Small intestine (tissue), 7 donors: ENCODE measurements around the gene ENAM. TPM values are rescaled to one million over a fixed set of nuclear protein-coding genes. Genes with fewer than 3 reads are reported as not detected.

Source experiments
- DNase-seq, 2 donors: peaks; one replicate each; pipeline versions ENCODE4 v3.0.0 to v3.0.0-alpha.2; 2013
- FAIRE-seq: peaks from 2 replicates; lab custom pipeline; 2012; peaks lifted over from hg19 to GRCh38; lab: Jason Lieb, UNC
- H3K27ac ChIP-seq, 3 donors: one replicate each; pipeline ENCODE4 v1.5.1; 2013; ENCODE audit warnings: low read length in 2 of 3, mild to moderate bottlenecking in 2 of 3, control low read depth in 1 of 3, inconsistent platforms in 1 of 3, low read depth in 1 of 3, moderate library complexity in 1 of 3
- H3K27me3 ChIP-seq, 3 donors: one replicate each; pipeline ENCODE4 v1.6.1; 2013; ENCODE audit warnings: low read length in 3 of 3, inconsistent platforms in 1 of 3; ENCODE audit not compliant: control insufficient read depth in 3 of 3, insufficient read depth in 3 of 3
- H3K36me3 ChIP-seq, 3 donors: one replicate each; pipeline ENCODE4 v1.6.1; 2013; ENCODE audit warnings: low read length in 3 of 3, inconsistent platforms in 1 of 3, low read depth in 1 of 3, mild to moderate bottlenecking in 1 of 3, moderate library complexity in 1 of 3; ENCODE audit not compliant: control insufficient read depth in 3 of 3, insufficient read depth in 2 of 3
- H3K4me1 ChIP-seq, 3 donors: one replicate each; pipeline ENCODE4 v1.6.1; 2013; ENCODE audit warnings: low read length in 2 of 3, inconsistent platforms in 1 of 3, low read depth in 1 of 3, mild to moderate bottlenecking in 1 of 3, moderate library complexity in 1 of 3; ENCODE audit not compliant: control insufficient read depth in 3 of 3, insufficient read depth in 2 of 3
- H3K4me3 ChIP-seq, 3 donors: one replicate each; pipeline ENCODE4 v1.5.1; 2013; ENCODE audit warnings: low read length in 3 of 3, control low read depth in 1 of 3, inconsistent platforms in 1 of 3, low read depth in 1 of 3, mild to moderate bottlenecking in 1 of 3, moderate library complexity in 1 of 3
- H3K9me3 ChIP-seq, 2 donors: one replicate each; pipeline ENCODE4 v1.6.1; 2013; ENCODE audit warnings: low read depth in 1 of 2, low read length in 1 of 2; ENCODE audit not compliant: control insufficient read depth in 2 of 2, insufficient read depth in 1 of 2
- WGBS, 3 donors: extraction: QIAGEN DNeasy Blood & Tissue Kit; methylation state at CpG; one replicate each; pipeline ENCODE4 v1.1.7; 2013; 5-methylcytosine and 5-hydroxymethylcytosine counted together
- polyA plus RNA-seq, 4 donors: library from polyadenylated mRNA; stranded (reverse) in 3 of 4; unstranded in 1 of 4; fragments of 200-250 nt in 3 of 4; fragments of 120-200 nt in 1 of 4; gene quantifications; one replicate each; pipeline versions ENCODE4 v1.2.1 to v1.2.3, GENCODE V29; 2013
- donor health status: healthy with polysubstance abuse.
- donor health status: control.
- donor health status: control.
- donor health status: Bipolar disorder and iron deficiency.
- donor health status: healthy.

ENAM gene
- polyA plus RNA-seq, 4 donors, result under 0.01 to 4.5 (median 0.04) TPM; not detected in 1

GRCh38 chr4:70600305-70600704 is 28.2 kb upstream of the ENAM start:
- DNase-seq (no peak), FAIRE-seq (no peak)
- H3K4me1 ChIP-seq, result no peaks in the 10 kb centered on the region
- no peaks in the 10 kb centered on the region for H3K9me3 ChIP-seq
- H3K27ac ChIP-seq, result no peak overlapping the region
- no peak overlapping the region for H3K4me3 ChIP-seq
- no peaks in the 10 kb centered on the region for H3K27me3 ChIP-seq
- H3K36me3 ChIP-seq, result no peaks in the 10 kb centered on the region
- 60 to 68% (median 63%) methylated on average over 3 of the region's 3 CpGs for WGBS, 3 donors

DNA sequence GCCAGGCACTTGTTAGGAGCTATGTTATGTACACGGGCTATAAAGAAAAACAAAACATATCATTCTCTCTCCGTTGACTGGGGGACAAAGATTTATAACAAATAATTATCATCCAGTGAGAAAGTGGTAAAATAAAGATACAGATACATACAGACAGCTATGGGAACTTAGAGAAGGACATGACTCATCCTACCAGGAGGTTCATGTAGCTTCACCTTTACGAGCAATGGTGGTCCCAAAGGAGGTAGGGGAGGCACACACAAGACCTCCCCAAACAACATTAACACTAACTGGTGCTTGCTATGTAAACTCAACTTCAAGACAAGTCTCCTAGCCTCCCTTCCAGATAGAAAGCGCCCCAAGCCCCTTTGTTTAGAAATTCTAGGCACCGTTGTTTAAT is 27.6 kb upstream of the ENAM start:
- WGBS, 3 donors, result 62 to 86% (median 77%) methylated on average over 5 of the region's 5 CpGs
- H3K4me1 ChIP-seq, result no peaks in the 10 kb centered on the region
- no peak overlapping the region for H3K4me3 ChIP-seq
- DNase-seq, result no peak
- no peaks in the 10 kb centered on the region for H3K27me3 ChIP-seq
- no peaks in the 10 kb centered on the region for H3K9me3 ChIP-seq
- H3K36me3 ChIP-seq, result no peaks in the 10 kb centered on the region
- FAIRE-seq, result no peak
- H3K27ac ChIP-seq, result no peak overlapping the region

- Histone ChIP-seq H3K36me3 (no peaks in the 10 kb centered on the region), H3K27ac (no peak overlapping the region), H3K4me1 (no peaks in the 10 kb centered on the region), H3K27me3 (no peaks in the 10 kb centered on the region), H3K4me3 (no peak overlapping the region), H3K9me3 (no peaks in the 10 kb centered on the region)
- no peak for FAIRE-seq
- DNase-seq, result peak; percentile 69 to 73
- WGBS, 3 donors, result 33 to 37% (median 37%) methylated on average over 5 of the region's 5 CpGs
These were observed 27.0 kb upstream of the ENAM start for GRCh38 chr4:70601422-70602039.

- peaks cover 0 to 2% (median 0%) of the 10 kb centered on the region in 3 donors for H3K27me3 ChIP-seq
- no peaks in the 10 kb centered on the region for H3K9me3 ChIP-seq
- H3K4me3 ChIP-seq, result no peak overlapping the region
- no peak overlapping the region for H3K27ac ChIP-seq
- no peaks in the 10 kb centered on the region for H3K36me3 ChIP-seq
- 38 to 53% (median 52%) methylated on average over 3 of the region's 3 CpGs for WGBS, 3 donors
- DNase-seq (no peak), FAIRE-seq (no peak)
- no peaks in the 10 kb centered on the region for H3K4me1 ChIP-seq
These were observed 24.7 kb upstream of the ENAM start for GRCh38 chr4:70603856-70604255.

DNA sequence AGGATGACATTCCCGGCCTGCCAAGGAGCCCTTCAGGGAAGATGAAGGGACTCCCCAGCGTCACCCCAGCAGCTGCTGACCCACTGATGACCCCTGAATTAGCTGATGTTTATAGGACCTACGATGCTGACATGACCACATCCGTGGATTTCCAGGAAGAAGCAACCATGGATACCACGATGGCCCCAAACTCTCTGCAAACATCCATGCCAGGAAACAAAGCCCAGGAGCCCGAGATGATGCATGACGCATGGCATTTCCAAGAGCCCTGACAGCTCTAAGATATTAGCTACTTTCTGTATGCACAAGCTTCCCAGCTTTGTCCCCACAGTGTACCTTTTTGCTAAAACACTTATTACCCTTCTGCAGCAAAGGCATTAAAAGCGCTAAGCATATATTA is 22.1 kb upstream of the ENAM start:
- Histone ChIP-seq H3K4me1 (no peaks in the 10 kb centered on the region), H3K9me3 (no peaks in the 10 kb centered on the region), H3K27me3 (peaks cover 0 to 2% (median 0%) of the 10 kb centered on the region in 3 donors), H3K36me3 (no peaks in the 10 kb centered on the region), H3K4me3 (no peak overlapping the region), H3K27ac (no peak overlapping the region)
- WGBS, 3 donors, result 71 to 88% (median 83%) methylated on average over 8 of the region's 8 CpGs
- FAIRE-seq, result no peak
- no peak for DNase-seq

DNA sequence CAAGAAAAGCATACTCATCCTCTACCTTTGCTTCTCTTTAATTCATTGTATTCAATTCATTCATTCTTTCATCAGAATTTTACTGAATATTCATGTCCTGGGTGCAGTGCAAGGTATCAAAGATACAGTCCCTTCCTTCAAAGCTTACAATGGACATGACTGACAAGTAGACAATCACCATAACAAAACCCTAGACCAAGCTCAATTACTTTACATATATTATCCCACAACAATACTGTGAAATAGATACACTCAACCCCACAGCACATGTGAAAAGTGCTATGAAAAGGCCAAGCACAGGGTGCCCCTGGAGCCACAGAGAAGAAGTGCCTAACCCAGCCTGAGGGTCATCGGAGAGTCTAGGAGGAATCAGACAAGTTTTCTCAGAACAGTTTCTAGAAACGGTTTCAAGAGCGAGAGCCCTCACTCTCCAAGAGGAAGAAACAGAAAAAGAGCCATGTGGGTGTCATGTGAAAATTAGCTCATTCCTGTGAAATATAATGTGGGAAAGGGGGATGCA is 21.1 kb upstream of the ENAM start:
- FAIRE-seq (no peak), DNase-seq (no peak)
- Histone ChIP-seq H3K9me3 (no peaks in the 10 kb centered on the region), H3K4me1 (no peaks in the 10 kb centered on the region), H3K36me3 (no peaks in the 10 kb centered on the region), H3K4me3 (no peak overlapping the region), H3K27me3 (peaks cover 0 to 2% (median 0%) of the 10 kb centered on the region in 3 donors), H3K27ac (no peak overlapping the region)
- WGBS, 3 donors, result 88 to 94% (median 91%) methylated on average over 3 of the region's 3 CpGs

- no peak for FAIRE-seq
- no peaks in the 10 kb centered on the region for H3K9me3 ChIP-seq
- no peak for DNase-seq
- H3K27ac ChIP-seq, result no peak overlapping the region
- peaks cover 0 to 6% (median 0%) of the 10 kb centered on the region in 3 donors for H3K4me1 ChIP-seq
- H3K4me3 ChIP-seq, result no peak overlapping the region
- 73 to 77% (median 76%) methylated on average over 2 of the region's 2 CpGs for WGBS, 3 donors
- H3K27me3 ChIP-seq, result peaks cover 0 to 2% (median 0%) of the 10 kb centered on the region in 3 donors
- H3K36me3 ChIP-seq, result no peaks in the 10 kb centered on the region
These were observed 20.2 kb upstream of the ENAM start for GRCh38 chr4:70608324-70608723.

- Histone ChIP-seq H3K4me3 (peak overlapping the region in 1 of 3 donors; percentile 16), H3K27me3 (no peaks in the 10 kb centered on the region), H3K27ac (peak overlapping the region in 2 of 3 donors; percentile 65 to 82), H3K9me3 (no peaks in the 10 kb centered on the region), H3K36me3 (no peaks in the 10 kb centered on the region), H3K4me1 (peaks cover 0 to 6% (median 2%) of the 10 kb centered on the region in 3 donors)
- FAIRE-seq (no peak), DNase-seq (peak; percentile 35 to 48)
- WGBS, 3 donors, result 11 to 14% (median 11%) methylated on average over 9 of the region's 9 CpGs
These were observed 15.0 kb upstream of the ENAM start for GRCh38 chr4:70613306-70614183.
